LNCAP (cell line): ENCODE data around the gene NACC2.

Source experiments
- TF ChIP-seq, protein P1 (sequence below): fragments of 450-650 bp; IDR thresholded peaks from 2 replicates; pipeline ENCODE4 v1.5.1; 2017; ENCODE audit warnings: mild to moderate bottlenecking

NACC2 gene

DNA sequence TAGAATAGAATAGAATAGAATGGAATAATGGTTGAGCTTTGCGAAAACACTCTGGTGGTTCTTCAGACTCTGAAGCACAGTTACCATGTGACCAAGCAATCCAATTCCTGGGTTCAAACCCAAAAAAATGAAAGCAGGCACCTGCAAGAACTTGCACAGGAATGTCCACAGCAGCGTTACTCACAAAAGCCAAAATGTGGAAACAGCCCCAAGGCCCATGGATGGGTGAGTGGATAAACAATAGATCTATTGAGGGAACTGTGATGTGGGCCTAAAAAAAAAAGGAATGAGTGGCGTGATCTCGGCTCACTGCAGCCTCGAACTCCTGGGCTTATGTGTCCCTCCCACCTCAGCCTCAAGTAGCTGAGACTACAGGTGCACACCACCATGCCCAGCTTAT, 45.0 kb upstream of the NACC2 start:
- TF ChIP-seq, protein P1, sequence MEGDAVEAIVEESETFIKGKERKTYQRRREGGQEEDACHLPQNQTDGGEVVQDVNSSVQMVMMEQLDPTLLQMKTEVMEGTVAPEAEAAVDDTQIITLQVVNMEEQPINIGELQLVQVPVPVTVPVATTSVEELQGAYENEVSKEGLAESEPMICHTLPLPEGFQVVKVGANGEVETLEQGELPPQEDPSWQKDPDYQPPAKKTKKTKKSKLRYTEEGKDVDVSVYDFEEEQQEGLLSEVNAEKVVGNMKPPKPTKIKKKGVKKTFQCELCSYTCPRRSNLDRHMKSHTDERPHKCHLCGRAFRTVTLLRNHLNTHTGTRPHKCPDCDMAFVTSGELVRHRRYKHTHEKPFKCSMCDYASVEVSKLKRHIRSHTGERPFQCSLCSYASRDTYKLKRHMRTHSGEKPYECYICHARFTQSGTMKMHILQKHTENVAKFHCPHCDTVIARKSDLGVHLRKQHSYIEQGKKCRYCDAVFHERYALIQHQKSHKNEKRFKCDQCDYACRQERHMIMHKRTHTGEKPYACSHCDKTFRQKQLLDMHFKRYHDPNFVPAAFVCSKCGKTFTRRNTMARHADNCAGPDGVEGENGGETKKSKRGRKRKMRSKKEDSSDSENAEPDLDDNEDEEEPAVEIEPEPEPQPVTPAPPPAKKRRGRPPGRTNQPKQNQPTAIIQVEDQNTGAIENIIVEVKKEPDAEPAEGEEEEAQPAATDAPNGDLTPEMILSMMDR, result no peak

DNA sequence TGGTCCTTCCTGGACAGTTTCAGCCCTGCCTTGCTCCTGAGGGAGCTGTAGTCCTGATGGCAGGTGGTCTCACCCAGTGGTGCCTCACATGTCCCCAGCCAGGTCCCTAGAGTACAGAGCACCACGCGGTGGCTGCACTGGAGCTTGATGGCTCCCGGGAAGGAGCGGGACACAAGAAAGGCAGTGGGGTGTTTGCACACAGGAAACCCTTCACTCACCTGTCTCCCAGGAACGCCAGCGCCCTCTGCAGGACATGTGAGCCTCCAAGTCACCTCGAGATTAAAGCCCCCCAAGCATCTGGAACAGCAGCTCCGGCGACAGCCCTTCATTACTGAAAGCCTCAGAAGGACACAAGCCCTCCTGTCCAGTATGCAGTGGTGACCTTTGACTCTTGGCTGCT, 43.5 kb upstream of the NACC2 start:
- TF ChIP-seq, protein P1, result peak; percentile 44

DNA sequence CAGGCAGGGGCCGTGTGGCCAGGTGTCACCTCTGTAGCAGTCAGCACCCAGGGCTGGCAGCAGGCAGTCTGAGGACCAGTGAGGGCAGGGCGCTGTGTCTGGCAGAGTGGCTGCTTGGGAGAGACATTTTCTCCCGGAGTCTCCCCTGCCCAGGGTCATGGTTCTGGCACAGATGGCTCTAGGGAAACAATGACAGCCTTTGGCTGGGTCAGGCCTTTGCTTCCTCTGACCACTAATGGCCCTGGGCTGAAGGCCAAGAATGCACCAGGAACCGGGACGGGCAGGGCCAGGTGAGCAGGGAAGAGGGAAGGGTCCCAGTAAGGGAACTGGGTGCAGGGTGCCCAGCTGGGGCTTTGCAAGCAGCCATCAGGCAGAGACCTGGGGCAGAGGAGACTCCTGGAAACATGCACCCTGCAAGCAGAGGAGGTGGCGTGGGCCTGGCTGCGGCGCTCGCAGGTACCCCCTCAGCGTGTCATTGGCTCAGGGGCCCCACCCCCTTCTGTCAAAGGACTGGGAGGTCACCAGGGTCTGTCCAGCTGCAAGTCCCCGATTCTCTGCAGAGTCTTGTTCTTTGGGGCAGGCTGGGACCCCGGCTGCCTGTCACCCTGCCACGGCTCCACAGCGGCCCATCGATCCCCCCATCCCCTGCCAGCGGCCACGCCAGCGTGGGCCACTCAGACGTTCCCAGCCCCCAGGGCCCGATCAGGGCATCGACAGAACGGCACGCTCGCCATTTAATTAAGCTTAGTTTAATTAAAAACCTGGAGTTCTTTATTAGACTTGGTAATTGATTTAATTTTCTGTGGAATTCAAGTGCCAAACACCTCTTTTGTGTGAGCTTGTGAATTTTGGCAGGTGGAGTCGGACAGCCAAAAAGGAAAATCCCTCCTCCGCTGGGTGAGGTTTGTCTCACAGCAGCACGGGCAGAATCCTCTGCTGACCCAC, 42.5 kb upstream of the NACC2 start:
- TF ChIP-seq, protein P1, result no peak

DNA sequence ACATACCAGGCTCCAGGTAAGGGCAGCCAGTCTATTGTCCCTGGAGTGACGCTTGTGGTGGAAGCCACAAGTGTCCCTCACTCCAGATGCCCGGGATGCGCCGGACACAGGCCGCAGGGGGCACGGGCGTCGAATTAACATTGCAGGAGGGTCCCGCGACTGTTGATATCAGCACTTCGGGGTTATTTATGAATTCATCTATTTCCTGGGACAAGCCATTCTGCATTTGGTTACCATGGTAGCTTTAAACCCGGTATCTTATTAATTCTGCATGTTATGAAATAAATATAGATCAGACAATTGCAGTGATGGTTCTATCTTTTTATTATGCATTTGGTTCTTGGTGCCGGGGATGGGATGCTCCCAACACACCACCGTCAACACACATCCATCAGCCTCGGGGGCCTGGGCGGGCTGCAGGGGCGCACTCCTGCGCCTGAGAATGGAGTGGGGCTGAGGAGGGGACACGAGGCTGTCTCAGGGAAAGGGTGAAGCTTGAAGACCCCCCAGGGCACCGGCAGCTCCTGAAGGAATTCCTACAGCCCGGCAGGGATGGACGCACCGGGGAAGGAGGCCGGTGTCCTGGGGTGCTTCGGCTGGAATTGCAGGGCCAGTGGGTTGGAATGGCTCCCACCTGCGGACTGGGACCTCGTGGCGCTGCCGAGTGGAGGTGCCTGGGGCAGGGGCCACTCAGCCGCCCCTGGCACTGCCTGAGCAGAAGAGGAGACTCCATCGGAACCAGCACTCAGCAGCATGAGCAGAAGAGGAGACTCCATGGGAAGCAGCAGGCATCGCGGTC, 41.2 kb upstream of the NACC2 start:
- TF ChIP-seq, protein P1, result no peak

DNA sequence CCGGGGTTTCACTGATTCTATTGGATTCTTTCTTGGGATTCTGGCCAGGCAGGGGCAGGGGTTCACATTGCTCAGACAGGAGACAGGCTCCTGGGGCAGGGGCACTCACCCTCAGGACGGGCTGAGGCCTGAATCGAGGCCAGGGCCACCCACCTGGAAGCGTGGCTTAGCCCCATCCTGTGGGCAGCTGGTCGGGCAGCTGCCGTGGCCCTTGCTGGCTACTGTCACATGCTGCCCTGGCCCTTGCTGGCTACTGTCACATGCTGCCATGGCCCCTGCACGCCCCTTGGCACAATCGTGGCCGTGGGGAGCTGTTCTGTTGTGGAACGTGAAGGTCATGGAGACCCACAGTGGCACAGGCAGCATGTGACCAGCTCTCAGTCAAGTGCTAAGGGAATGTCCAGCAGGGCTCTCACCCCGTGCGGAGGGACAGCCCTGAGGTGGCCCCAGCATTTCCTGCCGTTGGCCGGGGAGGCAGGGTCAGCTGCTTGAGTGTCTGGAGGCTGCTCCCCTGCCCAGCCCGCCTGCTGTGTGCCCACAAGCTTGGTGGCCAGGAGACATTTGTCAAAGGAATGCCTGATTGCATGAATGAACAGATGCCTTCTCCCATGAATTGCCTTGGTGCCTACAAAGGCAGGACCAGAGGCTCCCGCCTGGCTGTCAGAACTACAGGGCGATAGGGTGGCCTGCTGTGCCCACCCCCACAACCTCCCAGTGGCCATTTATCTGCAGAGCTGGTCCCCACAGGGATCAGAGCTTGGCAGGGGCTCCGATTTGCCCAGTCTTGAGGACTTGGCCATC, 40.4 kb upstream of the NACC2 start:
- TF ChIP-seq, protein P1, result no peak

DNA sequence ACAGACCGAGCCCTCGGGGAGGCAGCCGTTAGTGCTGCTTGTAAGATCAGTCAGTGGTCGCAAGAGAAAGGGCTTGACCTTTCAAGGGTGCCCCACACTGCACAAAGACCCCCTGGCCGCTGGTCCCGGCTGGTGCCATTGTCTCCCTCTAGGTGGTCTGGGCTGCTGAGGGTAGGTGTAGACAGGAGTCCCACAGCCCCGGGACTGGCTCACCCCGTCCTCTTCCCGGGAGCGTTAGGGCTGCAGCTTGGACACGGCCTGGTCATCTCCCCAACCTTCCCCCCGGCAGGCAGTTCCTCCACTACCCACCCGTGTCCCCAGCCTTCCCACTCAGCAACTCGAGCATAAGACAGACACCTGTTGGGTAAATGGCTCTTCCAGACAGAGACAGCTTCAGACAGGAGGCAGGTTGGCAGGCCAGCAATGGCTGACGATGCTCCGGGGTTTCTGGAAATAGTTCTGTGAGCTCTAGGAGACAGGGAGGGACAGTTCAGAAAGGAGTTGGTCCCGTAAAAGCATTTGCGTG, 38.9 kb upstream of the NACC2 start:
- TF ChIP-seq, protein P1, result no peak
